Neural cell (in vitro differentiated cells): ENCODE results near the gene CD27. TPM values are rescaled to one million over a fixed set of nuclear protein-coding genes. Genes with fewer than 3 reads are reported as not detected.

ENCODE experiments used
- H2AFZ ChIP-seq: fragments of 200-600, 300-800 bp; sonication (generic), shearing (Covaris generic); 2 replicates; pipeline ENCODE4 v1.6.0; 2014; ENCODE audit warnings: low read depth, mild to moderate bottlenecking, antibody characterized with exemption, low read length, moderate library complexity
- H3F3A ChIP-seq: fragments of 200-600 bp; shearing (Covaris generic); 2 replicates; pipeline ENCODE4 v1.6.1; 2016; ENCODE audit warnings: mild to moderate bottlenecking, moderate library complexity, mixed read lengths, antibody characterized with exemption, low read length; ENCODE audit not compliant: insufficient read depth, poor library complexity, severe bottlenecking
- H3K27ac ChIP-seq: fragments of 200-600, 300-800 bp; sonication (generic), shearing (Covaris generic); 2 replicates; pipeline ENCODE4 v1.5.1; 2014; ENCODE audit warnings: mild to moderate bottlenecking, low read length, moderate library complexity
- H3K27me3 ChIP-seq: fragments of 300-800, 200-600 bp; sonication (generic), shearing (Covaris generic); 2 replicates; pipeline ENCODE4 v1.6.0; 2014; ENCODE audit warnings: mild to moderate bottlenecking, low read depth, low read length, moderate library complexity; ENCODE audit not compliant: insufficient read depth
- H3K36me3 ChIP-seq: fragments of 300-800, 200-600 bp; sonication (generic), shearing (Covaris generic); 2 replicates; pipeline ENCODE4 v1.5.1; 2014; ENCODE audit warnings: mild to moderate bottlenecking, antibody characterized with exemption, low read length, moderate library complexity; ENCODE audit not compliant: insufficient read depth
- H3K4me2 ChIP-seq: fragments of 300-800, 200-600 bp; sonication (generic), shearing (Covaris generic); 2 replicates; pipeline ENCODE4 v1.6.0; 2014; ENCODE audit warnings: mild to moderate bottlenecking, low read length
- H3K4me3 ChIP-seq: fragments of 300-800, 200-600 bp; sonication (generic), shearing (Covaris generic); 2 replicates; pipeline ENCODE4 v1.5.1; 2014; ENCODE audit warnings: mild to moderate bottlenecking, low read length, moderate library complexity
- H3K79me2 ChIP-seq: fragments of 200-600 bp; shearing (Covaris generic); replicated peaks from 2 replicates; pipeline ENCODE4 v1.6.0; 2014; ENCODE audit warnings: mild to moderate bottlenecking, low read length, moderate library complexity; ENCODE audit not compliant: insufficient read depth
- H3K9ac ChIP-seq: fragments of 300-800, 200-600 bp; sonication (generic), shearing (Covaris generic); 2 replicates; pipeline ENCODE4 v1.6.1; 2016; ENCODE audit warnings: mild to moderate bottlenecking, low read length, mixed read lengths
- H3K9me2 ChIP-seq: fragments of 200-600 bp; shearing (Covaris generic); 2 replicates; pipeline ENCODE4 v1.6.1; 2016; ENCODE audit warnings: mild to moderate bottlenecking, low read length, mixed read lengths; ENCODE audit not compliant: insufficient read depth
- H3K9me3 ChIP-seq: fragments of 200-600, 300-800 bp; sonication (generic), shearing (Covaris generic); 2 replicates; pipeline ENCODE4 v1.6.1; 2016; ENCODE audit warnings: mild to moderate bottlenecking, mixed run types, low read length, moderate library complexity, mixed read lengths
- H4K20me1 ChIP-seq: fragments of 200-600 bp; shearing (Covaris generic); 2 replicates; pipeline ENCODE4 v1.6.1; 2016; ENCODE audit warnings: mild to moderate bottlenecking, mixed run types; ENCODE audit not compliant: insufficient read depth
- EP300 ChIP-seq: fragments of 450-650 bp; conservative IDR thresholded peaks from 2 replicates; pipeline ENCODE4 v1.6.1; 2014; ENCODE audit warnings: antibody characterized with exemption, mild to moderate bottlenecking, moderate library complexity; ENCODE audit not compliant: poor library complexity, severe bottlenecking
- EZH2 ChIP-seq: fragments of 200-600, 300-800 bp; shearing (Covaris generic), sonication (generic); IDR thresholded peaks from 2 replicates; pipeline ENCODE4 v1.6.1; 2014; ENCODE audit warnings: antibody characterized with exemption, low read length, borderline replicate concordance, mild to moderate bottlenecking; ENCODE audit not compliant: insufficient read depth, poor library complexity, severe bottlenecking
- MXI1 ChIP-seq: fragments of 450-650 bp; conservative IDR thresholded peaks from 2 replicates; pipeline ENCODE4 v1.6.1; 2014; ENCODE audit warnings: antibody characterized with exemption, mild to moderate bottlenecking; ENCODE audit not compliant: poor library complexity, severe bottlenecking
- POLR2AphosphoS5 ChIP-seq: IDR thresholded peaks from 2 replicates; pipeline ENCODE4 v1.6.1; 2012
- RAD21 ChIP-seq: fragments of 450-650 bp; conservative IDR thresholded peaks from 2 replicates; pipeline ENCODE4 v1.6.1; 2014; ENCODE audit warnings: antibody characterized with exemption, mild to moderate bottlenecking, moderate library complexity
- SMC3 ChIP-seq: fragments of 450-650 bp; conservative IDR thresholded peaks from 2 replicates; pipeline ENCODE4 v1.6.1; 2014; ENCODE audit warnings: antibody characterized with exemption, mild to moderate bottlenecking, moderate library complexity; ENCODE audit not compliant: poor library complexity
- TAF1 ChIP-seq: IDR thresholded peaks from 2 replicates; pipeline ENCODE4 v1.6.1; 2012; ENCODE audit warnings: low read depth
- polyA plus RNA-seq: library from polyadenylated mRNA; depleted of rRNA; stranded (reverse); fragments of >200 nt; gene quantifications from 2 replicates; pipeline ENCODE4 v1.2.3, GENCODE V29; 2014
- TF ChIP-seq, protein P1 (sequence below): IDR thresholded peaks from 2 replicates; pipeline ENCODE4 v1.6.1; 2012; ENCODE audit warnings: borderline replicate concordance
- TF ChIP-seq, protein P2 (sequence below): fragments of 450-650 bp; IDR thresholded peaks from 2 replicates; pipeline ENCODE4 v1.5.1; 2014; ENCODE audit warnings: antibody characterized with exemption, mild to moderate bottlenecking, moderate library complexity; ENCODE audit not compliant: poor library complexity, severe bottlenecking

CD27 gene
- polyA plus RNA-seq, 1 donor from 2014 or later: not detected

DNA sequence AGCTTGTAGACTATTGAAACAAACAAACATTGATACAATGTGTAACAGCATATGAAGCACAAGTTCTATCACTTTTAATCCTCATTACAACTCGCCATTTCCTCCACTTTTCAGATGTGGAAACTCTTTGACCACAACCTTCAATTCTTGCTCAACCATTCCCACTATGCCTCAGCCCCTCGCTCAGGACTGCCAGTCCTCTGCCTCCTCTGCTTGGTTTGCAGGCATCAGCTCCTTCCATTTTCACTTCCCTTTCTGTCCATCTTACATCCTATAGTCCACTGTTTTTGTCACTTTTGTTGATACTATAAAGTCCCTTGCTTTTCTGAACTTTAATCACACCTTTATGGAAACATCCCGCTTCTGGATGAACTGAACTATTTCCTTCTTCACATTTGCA is 28.2 kb upstream of the CD27 start:
- no peak overlapping the region for H3K27ac ChIP-seq
- no peak overlapping the region for H3K9ac ChIP-seq
- H3K79me2 ChIP-seq: no peaks in the 10 kb centered on the region
- no peaks in the 10 kb centered on the region for H4K20me1 ChIP-seq
- TF ChIP-seq, protein P1, sequence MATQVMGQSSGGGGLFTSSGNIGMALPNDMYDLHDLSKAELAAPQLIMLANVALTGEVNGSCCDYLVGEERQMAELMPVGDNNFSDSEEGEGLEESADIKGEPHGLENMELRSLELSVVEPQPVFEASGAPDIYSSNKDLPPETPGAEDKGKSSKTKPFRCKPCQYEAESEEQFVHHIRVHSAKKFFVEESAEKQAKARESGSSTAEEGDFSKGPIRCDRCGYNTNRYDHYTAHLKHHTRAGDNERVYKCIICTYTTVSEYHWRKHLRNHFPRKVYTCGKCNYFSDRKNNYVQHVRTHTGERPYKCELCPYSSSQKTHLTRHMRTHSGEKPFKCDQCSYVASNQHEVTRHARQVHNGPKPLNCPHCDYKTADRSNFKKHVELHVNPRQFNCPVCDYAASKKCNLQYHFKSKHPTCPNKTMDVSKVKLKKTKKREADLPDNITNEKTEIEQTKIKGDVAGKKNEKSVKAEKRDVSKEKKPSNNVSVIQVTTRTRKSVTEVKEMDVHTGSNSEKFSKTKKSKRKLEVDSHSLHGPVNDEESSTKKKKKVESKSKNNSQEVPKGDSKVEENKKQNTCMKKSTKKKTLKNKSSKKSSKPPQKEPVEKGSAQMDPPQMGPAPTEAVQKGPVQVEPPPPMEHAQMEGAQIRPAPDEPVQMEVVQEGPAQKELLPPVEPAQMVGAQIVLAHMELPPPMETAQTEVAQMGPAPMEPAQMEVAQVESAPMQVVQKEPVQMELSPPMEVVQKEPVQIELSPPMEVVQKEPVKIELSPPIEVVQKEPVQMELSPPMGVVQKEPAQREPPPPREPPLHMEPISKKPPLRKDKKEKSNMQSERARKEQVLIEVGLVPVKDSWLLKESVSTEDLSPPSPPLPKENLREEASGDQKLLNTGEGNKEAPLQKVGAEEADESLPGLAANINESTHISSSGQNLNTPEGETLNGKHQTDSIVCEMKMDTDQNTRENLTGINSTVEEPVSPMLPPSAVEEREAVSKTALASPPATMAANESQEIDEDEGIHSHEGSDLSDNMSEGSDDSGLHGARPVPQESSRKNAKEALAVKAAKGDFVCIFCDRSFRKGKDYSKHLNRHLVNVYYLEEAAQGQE: no peak
- TF ChIP-seq EZH2: no peak
- no peak for TF ChIP-seq MXI1
- TF ChIP-seq, protein P2, sequence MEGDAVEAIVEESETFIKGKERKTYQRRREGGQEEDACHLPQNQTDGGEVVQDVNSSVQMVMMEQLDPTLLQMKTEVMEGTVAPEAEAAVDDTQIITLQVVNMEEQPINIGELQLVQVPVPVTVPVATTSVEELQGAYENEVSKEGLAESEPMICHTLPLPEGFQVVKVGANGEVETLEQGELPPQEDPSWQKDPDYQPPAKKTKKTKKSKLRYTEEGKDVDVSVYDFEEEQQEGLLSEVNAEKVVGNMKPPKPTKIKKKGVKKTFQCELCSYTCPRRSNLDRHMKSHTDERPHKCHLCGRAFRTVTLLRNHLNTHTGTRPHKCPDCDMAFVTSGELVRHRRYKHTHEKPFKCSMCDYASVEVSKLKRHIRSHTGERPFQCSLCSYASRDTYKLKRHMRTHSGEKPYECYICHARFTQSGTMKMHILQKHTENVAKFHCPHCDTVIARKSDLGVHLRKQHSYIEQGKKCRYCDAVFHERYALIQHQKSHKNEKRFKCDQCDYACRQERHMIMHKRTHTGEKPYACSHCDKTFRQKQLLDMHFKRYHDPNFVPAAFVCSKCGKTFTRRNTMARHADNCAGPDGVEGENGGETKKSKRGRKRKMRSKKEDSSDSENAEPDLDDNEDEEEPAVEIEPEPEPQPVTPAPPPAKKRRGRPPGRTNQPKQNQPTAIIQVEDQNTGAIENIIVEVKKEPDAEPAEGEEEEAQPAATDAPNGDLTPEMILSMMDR: no peak
- no peak for TF ChIP-seq RAD21
- TF ChIP-seq TAF1: no peak
- TF ChIP-seq POLR2AphosphoS5: no peak
- TF ChIP-seq EP300: no peak
- no peak for TF ChIP-seq SMC3
- H3K9me3 ChIP-seq: no peaks in the 10 kb centered on the region
- H2AFZ ChIP-seq: no peak overlapping the region
- H3K36me3 ChIP-seq: no peaks in the 10 kb centered on the region
- no peaks in the 10 kb centered on the region for H3K27me3 ChIP-seq
- H3K9me2 ChIP-seq: no peaks in the 10 kb centered on the region
- no peaks in the 10 kb centered on the region for H3F3A ChIP-seq
- H3K4me3 ChIP-seq: no peak overlapping the region
- H3K4me2 ChIP-seq: no peak overlapping the region

DNA sequence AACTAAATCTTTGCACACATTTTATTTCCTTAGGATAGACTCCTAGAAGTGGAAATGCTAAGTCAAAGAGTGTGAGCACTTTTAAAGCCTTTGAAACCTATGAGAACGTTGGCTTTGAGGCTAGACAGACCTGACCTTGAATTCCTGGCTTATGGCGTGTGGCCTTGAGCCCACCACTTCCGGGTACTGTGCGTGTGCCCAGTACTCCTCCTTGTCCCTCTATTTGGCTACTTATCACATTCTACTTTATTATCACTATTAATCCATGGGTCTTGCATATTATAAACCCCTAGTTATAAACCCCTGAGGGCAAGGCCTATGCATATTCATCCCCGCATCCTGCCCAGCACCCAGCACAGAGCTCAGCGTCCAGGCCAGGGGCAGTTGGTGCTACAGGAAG is 26.0 kb upstream of the CD27 start:
- no peaks in the 10 kb centered on the region for H3K79me2 ChIP-seq
- H3K4me2 ChIP-seq: no peak overlapping the region
- H3K9me3 ChIP-seq: no peaks in the 10 kb centered on the region
- H3K9ac ChIP-seq: no peak overlapping the region
- TF ChIP-seq RAD21 (no peak), EZH2 (no peak), SMC3 (no peak), TAF1 (no peak)
- TF ChIP-seq, protein P1: no peak
- H3F3A ChIP-seq: no peaks in the 10 kb centered on the region
- H3K4me3 ChIP-seq: no peak overlapping the region
- no peak overlapping the region for H2AFZ ChIP-seq
- H3K9me2 ChIP-seq: no peaks in the 10 kb centered on the region
- H3K27me3 ChIP-seq: no peaks in the 10 kb centered on the region
- no peak overlapping the region for H3K27ac ChIP-seq
- no peaks in the 10 kb centered on the region for H3K36me3 ChIP-seq
- no peaks in the 10 kb centered on the region for H4K20me1 ChIP-seq
